RWPE1 (cell line): ENCODE results near the gene UPK1B.

ENCODE experiments used
- CTCF ChIA-PET: fragments of 350-600 bp; sonication (Branson Sonifier 250); formaldehyde crosslinking; extraction: SDS; loops from one replicate; lab custom pipeline; 2021; lab: Yijun Ruan, JAX
- POLR2A ChIA-PET: fragments of 400-600 bp; formaldehyde crosslinking; extraction: SDS; loops from one replicate; lab custom pipeline; 2020; ENCODE audit warnings: antibody characterized with exemption; ENCODE audit not compliant: low non-redundant PET; lab: Yijun Ruan, JAX
- DNase-seq: peaks from one replicate; pipeline ENCODE4 v3.0.0; 2012; ENCODE audit warnings: low spot score
- H3K27ac ChIP-seq: fragments of 450-650 bp; 2 replicates; pipeline ENCODE4 v1.5.1; 2017
- TF ChIP-seq, protein P1 (sequence below): fragments of 450-650 bp; conservative IDR thresholded peaks from 2 replicates; pipeline ENCODE4 v1.5.1; 2017; ENCODE audit warnings: low read depth, mild to moderate bottlenecking

UPK1B gene

DNA sequence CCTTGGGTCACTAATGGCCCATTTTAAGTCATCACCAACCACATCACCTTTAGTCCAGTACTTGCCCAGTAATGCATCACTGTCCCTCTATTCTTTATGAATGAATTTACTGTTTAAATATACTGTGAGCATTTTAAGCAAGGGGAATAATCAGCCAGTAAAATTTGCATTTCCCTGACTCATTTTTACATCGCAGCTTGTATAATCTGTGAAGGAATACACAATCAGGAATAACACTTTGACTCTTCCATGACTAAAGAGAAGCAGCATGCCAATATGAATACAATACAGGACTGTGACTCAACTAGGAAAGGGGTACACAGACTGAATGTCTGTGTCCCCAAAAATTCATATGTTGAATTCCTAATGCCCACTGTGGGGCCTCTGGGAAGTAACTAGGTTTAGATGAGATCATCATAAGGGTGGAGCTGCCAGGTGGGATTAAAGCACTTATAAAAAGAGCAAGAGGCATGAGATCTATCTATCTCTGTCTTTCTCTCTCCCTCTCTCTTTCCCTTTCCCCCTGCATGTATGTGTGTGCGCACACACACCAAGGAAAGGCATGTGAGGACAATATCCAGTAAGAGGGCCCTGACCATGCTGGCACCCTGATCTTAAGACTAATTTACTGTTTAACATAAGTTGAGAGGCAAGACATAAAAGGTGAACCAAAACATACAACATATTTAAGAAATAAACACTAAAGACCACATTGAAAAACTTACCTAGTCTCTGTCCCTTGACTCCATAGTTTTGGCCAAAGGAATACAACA lies 55.2 kb downstream of the UPK1B start:
- TF ChIP-seq, protein P1, sequence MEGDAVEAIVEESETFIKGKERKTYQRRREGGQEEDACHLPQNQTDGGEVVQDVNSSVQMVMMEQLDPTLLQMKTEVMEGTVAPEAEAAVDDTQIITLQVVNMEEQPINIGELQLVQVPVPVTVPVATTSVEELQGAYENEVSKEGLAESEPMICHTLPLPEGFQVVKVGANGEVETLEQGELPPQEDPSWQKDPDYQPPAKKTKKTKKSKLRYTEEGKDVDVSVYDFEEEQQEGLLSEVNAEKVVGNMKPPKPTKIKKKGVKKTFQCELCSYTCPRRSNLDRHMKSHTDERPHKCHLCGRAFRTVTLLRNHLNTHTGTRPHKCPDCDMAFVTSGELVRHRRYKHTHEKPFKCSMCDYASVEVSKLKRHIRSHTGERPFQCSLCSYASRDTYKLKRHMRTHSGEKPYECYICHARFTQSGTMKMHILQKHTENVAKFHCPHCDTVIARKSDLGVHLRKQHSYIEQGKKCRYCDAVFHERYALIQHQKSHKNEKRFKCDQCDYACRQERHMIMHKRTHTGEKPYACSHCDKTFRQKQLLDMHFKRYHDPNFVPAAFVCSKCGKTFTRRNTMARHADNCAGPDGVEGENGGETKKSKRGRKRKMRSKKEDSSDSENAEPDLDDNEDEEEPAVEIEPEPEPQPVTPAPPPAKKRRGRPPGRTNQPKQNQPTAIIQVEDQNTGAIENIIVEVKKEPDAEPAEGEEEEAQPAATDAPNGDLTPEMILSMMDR = no peak
- H3K27ac ChIP-seq = no peak overlapping the region
- ChIA-PET CTCF (no interaction called here), POLR2A (no interaction called here)
- no peak for DNase-seq

DNA sequence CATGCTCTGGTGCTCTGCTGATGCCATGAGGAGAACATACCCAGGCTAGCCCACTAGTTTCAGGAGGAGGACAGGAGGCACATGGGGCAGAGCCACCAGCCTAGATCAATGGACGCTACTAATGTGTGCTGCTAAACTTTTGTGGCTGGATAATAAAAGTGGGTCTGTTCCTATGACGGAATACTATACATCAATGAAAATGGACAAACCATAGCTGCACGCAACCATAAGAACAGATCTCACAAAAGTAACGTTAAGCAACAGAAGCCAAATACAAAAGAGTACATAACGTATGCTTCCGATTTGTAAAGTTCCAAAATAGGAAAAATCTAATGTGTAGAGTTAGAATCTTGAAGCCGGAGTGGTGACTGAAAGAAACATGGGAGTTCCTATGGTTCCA lies 55.8 kb downstream of the UPK1B start:
- CTCF ChIA-PET = no interaction called here

DNA sequence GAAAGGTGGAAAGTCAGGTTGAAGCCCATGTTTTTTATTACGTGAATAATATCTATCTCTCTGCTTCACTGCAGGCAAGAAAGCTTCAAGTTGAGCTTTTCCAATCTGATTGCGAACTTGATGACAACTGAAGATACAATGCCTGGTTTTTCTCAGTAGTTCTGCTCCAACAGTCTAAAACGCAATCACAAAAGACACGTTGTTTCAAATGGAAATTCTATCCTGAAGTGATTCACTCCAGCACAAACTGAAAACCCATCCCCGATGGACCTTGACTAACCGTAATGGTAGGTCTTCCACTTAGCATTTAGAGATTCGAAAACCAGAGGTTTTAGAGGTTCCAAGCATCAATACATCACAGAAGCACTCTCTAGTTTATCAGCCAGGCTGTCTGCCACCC lies 56.7 kb downstream of the UPK1B start:
- TF ChIP-seq, protein P1 = no peak
- ChIA-PET CTCF (interaction anchor here (0.6 kb wide), 1 partner anchor 10 kb away, joined by 4 read pairs; the partner anchor contains the start of gene B4GALT4), POLR2A (no interaction called here)
- H3K27ac ChIP-seq = no peak overlapping the region
- DNase-seq = no peak

More for the DNA sequence above, 55.8 kb downstream of the UPK1B start:
- POLR2A ChIA-PET = no interaction called here
- DNase-seq = no peak
- TF ChIP-seq, protein P1 = no peak
- H3K27ac ChIP-seq = no peak overlapping the region

DNA sequence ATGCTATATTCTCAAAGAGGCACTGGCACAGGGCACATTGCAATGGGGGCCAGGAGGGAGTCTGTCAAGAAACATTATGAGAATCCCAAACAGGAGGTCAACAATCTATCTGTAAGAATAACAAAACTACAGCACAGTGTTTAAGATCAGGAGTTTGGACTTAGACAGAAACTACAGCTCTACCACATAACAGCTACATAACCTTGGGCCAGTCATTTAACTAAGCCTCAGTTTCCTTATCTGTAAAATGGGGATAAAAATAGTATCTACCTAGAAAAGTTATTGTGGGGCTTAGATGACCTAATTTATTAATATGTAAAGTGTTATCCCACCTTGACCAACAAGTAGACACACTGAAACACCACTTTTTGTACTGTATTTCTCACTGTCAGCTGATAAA lies 57.3 kb downstream of the UPK1B start:
- DNase-seq = no peak
- ChIA-PET CTCF (interaction anchor here (1.2 kb wide), 1 partner anchor 346 kb away, joined by 3 read pairs; no protein-coding TSS in a partner anchor), POLR2A (no interaction called here)
- TF ChIP-seq, protein P1 = no peak
- no peak overlapping the region for H3K27ac ChIP-seq

DNA sequence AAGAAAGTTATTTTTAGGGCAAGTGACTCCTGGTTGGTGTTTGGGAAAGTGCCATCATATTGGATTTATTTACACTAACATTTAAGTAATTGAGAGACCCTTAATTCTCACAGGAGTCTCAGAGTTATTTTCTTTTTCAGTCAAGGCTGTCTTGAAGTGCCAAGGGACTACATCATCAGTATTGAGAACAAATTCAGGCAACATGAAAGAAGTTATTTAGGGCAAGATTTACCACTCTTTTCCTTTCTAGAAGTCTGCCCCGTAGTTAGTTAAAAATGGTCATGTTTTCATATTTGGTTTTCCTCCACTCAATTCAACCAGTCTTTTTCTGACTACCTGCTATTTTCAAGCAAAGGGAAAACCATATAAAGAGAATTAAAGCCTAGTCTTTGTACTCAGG lies 61.2 kb downstream of the UPK1B start:
- POLR2A ChIA-PET = no interaction called here

DNA sequence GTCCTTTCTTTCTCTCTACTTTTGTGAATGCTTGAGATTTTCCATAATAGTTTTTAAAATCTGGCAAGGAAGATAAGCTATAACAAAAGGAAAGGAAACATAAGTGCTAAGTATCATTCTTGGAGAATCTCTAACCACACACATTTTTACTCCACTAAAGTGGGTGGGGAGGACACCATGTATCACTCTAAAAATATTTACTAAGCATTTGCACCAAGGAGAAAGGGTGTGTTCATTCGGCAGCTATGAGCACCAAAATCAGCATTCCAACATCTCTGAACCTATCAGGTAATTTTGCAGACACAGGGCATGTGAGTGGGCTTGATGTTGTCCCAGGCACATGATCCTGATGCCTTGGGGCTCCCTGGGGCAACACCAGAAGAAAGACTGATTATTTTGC lies 61.8 kb downstream of the UPK1B start:
- ChIA-PET CTCF (interaction anchor here (0.7 kb wide), 1 partner anchor 213 kb away, joined by 5 read pairs; no protein-coding TSS in a partner anchor), POLR2A (no interaction called here)
- TF ChIP-seq, protein P1 = no peak
- H3K27ac ChIP-seq = no peak overlapping the region
- peak; percentile 55 for DNase-seq

More for the DNA sequence above, 61.2 kb downstream of the UPK1B start:
- no peak for DNase-seq
- TF ChIP-seq, protein P1 = no peak
- CTCF ChIA-PET = interaction anchor here (0.6 kb wide), 1 partner anchor 91 kb away, joined by 4 read pairs; no protein-coding TSS in a partner anchor
- no peak overlapping the region for H3K27ac ChIP-seq
